Thyroid gland (tissue), 4 donors: ENCODE measurements around the gene DHDH.

Experiments
- CTCF ChIP-seq, 6 experiments: fragments of 200-600 bp in 3 of 6; fragments of 450-650 bp in 3 of 6; sonication (generic) in 3 of 6; IDR thresholded peaks; one replicate each; pipeline ENCODE4 v1.5.1; 2016 to 2019; ENCODE audit warnings: antibody characterized with exemption in 6 of 6, mild to moderate bottlenecking in 2 of 6, inconsistent platforms in 1 of 6, moderate library complexity in 1 of 6
- POLR2A ChIP-seq, 2 donors: fragments of 450-650 bp; IDR thresholded peaks; one replicate each; pipeline ENCODE4 v1.6.1; 2017; ENCODE audit warnings: antibody characterized with exemption in 2 of 2, mild to moderate bottlenecking in 2 of 2, moderate library complexity in 1 of 2

GRCh38 chr19:48890551-48890950, 42.9 kb upstream of the DHDH start:
- TF ChIP-seq CTCF (IDR thresholded peaks at IDR 0.05) (no peak), POLR2A (IDR thresholded peaks at IDR 0.05) (no peak)
